ENCODE measurements around the gene CES5A. TPM values are rescaled to one million over a fixed set of nuclear protein-coding genes. Genes with fewer than 3 reads are reported as not detected.
"Not testable (repeated sequence)": the region's sequence is repeated elsewhere in the genome, so short reads cannot be mapped to it uniquely, and the experiment has no call there.

The CES5A gene
- total RNA-seq, 2 experiments from 2014 or later: not detected

- Mint-ChIP-seq H3K36me3 (ENCODE audit: low read depth) (no peaks in the 10 kb centered on the region), H3K4me3 (no peak overlapping the region), H3K4me1 (ENCODE audit: low read depth) (no peaks in the 10 kb centered on the region), H3K27me3 (ENCODE audit: low read depth) (peaks cover 12% of the 10 kb centered on the region), H3K9me3 (no peaks in the 10 kb centered on the region), H3K27ac (no peak overlapping the region)
- CTCF ChIA-PET: interaction anchor here (0.7 kb wide), 1 partner anchor 131 kb away, joined by 3 read pairs; no protein-coding TSS in a partner anchor
- intact Hi-C loops (cut with micrococcal nuclease): no loop called here
- DNase-seq: no peak
Measured at GRCh38 chr16:55817236-55817912, 57.8 kb downstream of the CES5A start.

- H3K4me1 Mint-ChIP-seq (ENCODE audit: low read depth); CTCF ChIA-PET: not testable (repeated sequence)
Measured at GRCh38 chr16:55816222-55816621, 59.0 kb downstream of the CES5A start.

GRCh38 chr16:55815320-55815719 is 59.9 kb downstream of the CES5A start:
- Mint-ChIP-seq H3K9me3 (no peaks in the 10 kb centered on the region), H3K36me3 (ENCODE audit: low read depth) (no peaks in the 10 kb centered on the region), H3K4me1 (ENCODE audit: low read depth) (no peaks in the 10 kb centered on the region), H3K27me3 (ENCODE audit: low read depth) (peaks cover 7% of the 10 kb centered on the region), H3K27ac (no peak overlapping the region), H3K4me3 (no peak overlapping the region)
- no peak for DNase-seq
- CTCF ChIA-PET: no interaction called here
- intact Hi-C loops (cut with micrococcal nuclease): no loop called here

More at GRCh38 chr16:55816222-55816621, 59.0 kb downstream of the CES5A start:
- H3K4me3 Mint-ChIP-seq; intact Hi-C loops (cut with micrococcal nuclease); H3K27ac Mint-ChIP-seq; H3K27me3 Mint-ChIP-seq (ENCODE audit: low read depth); H3K9me3 Mint-ChIP-seq; DNase-seq; H3K36me3 Mint-ChIP-seq (ENCODE audit: low read depth): not testable (repeated sequence)

- CTCF ChIA-PET; H3K4me3 Mint-ChIP-seq; H3K27me3 Mint-ChIP-seq (ENCODE audit: low read depth); H3K27ac Mint-ChIP-seq; intact Hi-C loops (cut with micrococcal nuclease); DNase-seq; H3K36me3 Mint-ChIP-seq (ENCODE audit: low read depth); H3K9me3 Mint-ChIP-seq; H3K4me1 Mint-ChIP-seq (ENCODE audit: low read depth): not testable (repeated sequence)
Measured at GRCh38 chr16:55814174-55814573, 61.0 kb downstream of the CES5A start.

GRCh38 chr16:55813730-55814129 is 61.4 kb downstream of the CES5A start:
- H3K4me3 Mint-ChIP-seq; DNase-seq; H3K4me1 Mint-ChIP-seq (ENCODE audit: low read depth); H3K27ac Mint-ChIP-seq; H3K36me3 Mint-ChIP-seq (ENCODE audit: low read depth); H3K27me3 Mint-ChIP-seq (ENCODE audit: low read depth); CTCF ChIA-PET; H3K9me3 Mint-ChIP-seq; intact Hi-C loops (cut with micrococcal nuclease): not testable (repeated sequence)

GRCh38 chr16:55812951-55813350 is 62.2 kb downstream of the CES5A start:
- Mint-ChIP-seq H3K4me1 (ENCODE audit: low read depth) (no peaks in the 10 kb centered on the region), H3K27me3 (ENCODE audit: low read depth) (peaks cover 5% of the 10 kb centered on the region), H3K36me3 (ENCODE audit: low read depth) (no peaks in the 10 kb centered on the region), H3K9me3 (no peaks in the 10 kb centered on the region), H3K4me3 (no peak overlapping the region), H3K27ac (no peak overlapping the region)
- no peak for DNase-seq
- CTCF ChIA-PET: no interaction called here
- intact Hi-C loops (cut with micrococcal nuclease): no loop called here

- Mint-ChIP-seq H3K27me3 (ENCODE audit: low read depth) (no peaks in the 10 kb centered on the region), H3K27ac (no peak overlapping the region), H3K4me1 (ENCODE audit: low read depth) (no peaks in the 10 kb centered on the region), H3K4me3 (no peak overlapping the region), H3K36me3 (ENCODE audit: low read depth) (no peaks in the 10 kb centered on the region), H3K9me3 (no peaks in the 10 kb centered on the region)
- intact Hi-C loops (cut with micrococcal nuclease): no loop called here
- no peak for DNase-seq
- CTCF ChIA-PET: no interaction called here
Measured at GRCh38 chr16:55811811-55812210, 63.4 kb downstream of the CES5A start.

GRCh38 chr16:55810451-55810961 is 64.7 kb downstream of the CES5A start:
- Mint-ChIP-seq H3K9me3 (no peaks in the 10 kb centered on the region), H3K4me1 (ENCODE audit: low read depth) (no peaks in the 10 kb centered on the region), H3K27me3 (ENCODE audit: low read depth) (no peaks in the 10 kb centered on the region), H3K36me3 (ENCODE audit: low read depth) (no peaks in the 10 kb centered on the region), H3K27ac (no peak overlapping the region), H3K4me3 (no peak overlapping the region)
- intact Hi-C loops (cut with micrococcal nuclease): no loop called here
- CTCF ChIA-PET: no interaction called here
- DNase-seq: no peak

GRCh38 chr16:55809851-55810250 is 65.3 kb downstream of the CES5A start:
- Mint-ChIP-seq H3K9me3 (no peaks in the 10 kb centered on the region), H3K27ac (no peak overlapping the region), H3K4me3 (no peak overlapping the region), H3K36me3 (ENCODE audit: low read depth) (no peaks in the 10 kb centered on the region), H3K27me3 (ENCODE audit: low read depth) (no peaks in the 10 kb centered on the region), H3K4me1 (ENCODE audit: low read depth) (no peaks in the 10 kb centered on the region)
- intact Hi-C loops (cut with micrococcal nuclease): no loop called here
- CTCF ChIA-PET: no interaction called here
- DNase-seq: no peak

GRCh38 chr16:55809386-55809785 is 65.8 kb downstream of the CES5A start:
- CTCF ChIA-PET: interaction anchor here (0.6 kb wide), 1 partner anchor 456 kb away, joined by 3 read pairs; no protein-coding TSS in a partner anchor
- no peak overlapping the region for H3K4me3 Mint-ChIP-seq
- H3K9me3 Mint-ChIP-seq: no peaks in the 10 kb centered on the region
- no peaks in the 10 kb centered on the region for H3K27me3 Mint-ChIP-seq (ENCODE audit: low read depth)
- H3K4me1 Mint-ChIP-seq (ENCODE audit: low read depth): no peaks in the 10 kb centered on the region
- intact Hi-C loops (cut with micrococcal nuclease): no loop called here
- no peak for DNase-seq
- H3K27ac Mint-ChIP-seq: no peak overlapping the region
- no peaks in the 10 kb centered on the region for H3K36me3 Mint-ChIP-seq (ENCODE audit: low read depth)

GRCh38 chr16:55808286-55808685 is 66.9 kb downstream of the CES5A start:
- H3K36me3 Mint-ChIP-seq (ENCODE audit: low read depth); H3K4me3 Mint-ChIP-seq; H3K27me3 Mint-ChIP-seq (ENCODE audit: low read depth); H3K9me3 Mint-ChIP-seq; H3K4me1 Mint-ChIP-seq (ENCODE audit: low read depth); CTCF ChIA-PET; DNase-seq; intact Hi-C loops (cut with micrococcal nuclease); H3K27ac Mint-ChIP-seq: not testable (repeated sequence)

GRCh38 chr16:55805104-55805503 is 70.1 kb downstream of the CES5A start:
- H3K36me3 Mint-ChIP-seq (ENCODE audit: low read depth); intact Hi-C loops (cut with micrococcal nuclease); H3K4me3 Mint-ChIP-seq; DNase-seq; H3K27me3 Mint-ChIP-seq (ENCODE audit: low read depth); H3K27ac Mint-ChIP-seq; H3K4me1 Mint-ChIP-seq (ENCODE audit: low read depth); H3K9me3 Mint-ChIP-seq; CTCF ChIA-PET: not testable (repeated sequence)

GRCh38 chr16:55803681-55804080 is 71.5 kb downstream of the CES5A start:
- H3K27ac Mint-ChIP-seq; DNase-seq; H3K4me1 Mint-ChIP-seq (ENCODE audit: low read depth); H3K27me3 Mint-ChIP-seq (ENCODE audit: low read depth); CTCF ChIA-PET; H3K36me3 Mint-ChIP-seq (ENCODE audit: low read depth); intact Hi-C loops (cut with micrococcal nuclease); H3K9me3 Mint-ChIP-seq; H3K4me3 Mint-ChIP-seq: not testable (repeated sequence)

All from activated naive CD4-positive, alpha-beta T cell treated with anti-CD3 and anti-CD28 coated beads for 36 hours (primary cell).